Esophagus muscularis mucosa (tissue), 4 donors: ENCODE measurements around the gene IGSF23.

ENCODE experiments used
- CTCF ChIP-seq, 3 experiments: fragments of 200-600 bp in 2 of 3; fragments of 450-650 bp in 1 of 3; sonication (generic) in 2 of 3; IDR thresholded peaks; one replicate each; pipeline ENCODE4 v1.5.1; 2017 to 2019; ENCODE audit warnings: antibody characterized with exemption in 3 of 3, mild to moderate bottlenecking in 2 of 3, moderate library complexity in 1 of 3
- EP300 ChIP-seq: sonication (generic); formaldehyde crosslinking; IDR thresholded peaks from one replicate; pipeline ENCODE4 v1.6.1; 2017; ENCODE audit warnings: antibody characterized with exemption
- POLR2A ChIP-seq: fragments of 450-650 bp; IDR thresholded peaks from one replicate; pipeline ENCODE4 v1.6.1; 2017; ENCODE audit warnings: antibody characterized with exemption, moderate library complexity, mild to moderate bottlenecking, low read depth
- POLR2AphosphoS5 ChIP-seq, 2 donors: sonication (generic); formaldehyde crosslinking; IDR thresholded peaks; one replicate each; pipeline ENCODE4 v1.6.1; 2017; ENCODE audit warnings: antibody characterized with exemption in 2 of 2

GRCh38 chr19:44624840-44625354 is 11.5 kb downstream of the IGSF23 start:
- TF ChIP-seq CTCF (IDR thresholded peaks at IDR 0.05) (no peak), POLR2A (no peak), POLR2AphosphoS5 (IDR thresholded peaks at IDR 0.05) (no peak), EP300 (no peak)
